Testis (tissue), 2 donors: Measurements from ENCODE around the gene EMP1.

ENCODE experiments used
- POLR2A ChIP-seq: fragments of 450-650 bp; IDR thresholded peaks from one replicate; pipeline ENCODE4 v1.6.1; 2017; ENCODE audit warnings: antibody characterized with exemption, mild to moderate bottlenecking, moderate library complexity
- TF ChIP-seq, protein P1 (sequence below), 3 experiments: fragments of 450-650 bp in 2 of 3; fragments of 200-600 bp in 1 of 3; sonication (generic) in 1 of 3; IDR thresholded peaks; one replicate each; pipeline ENCODE4 v1.5.1; 2016 to 2019; ENCODE audit warnings: antibody characterized with exemption in 3 of 3, mild to moderate bottlenecking in 2 of 3, moderate library complexity in 1 of 3

DNA sequence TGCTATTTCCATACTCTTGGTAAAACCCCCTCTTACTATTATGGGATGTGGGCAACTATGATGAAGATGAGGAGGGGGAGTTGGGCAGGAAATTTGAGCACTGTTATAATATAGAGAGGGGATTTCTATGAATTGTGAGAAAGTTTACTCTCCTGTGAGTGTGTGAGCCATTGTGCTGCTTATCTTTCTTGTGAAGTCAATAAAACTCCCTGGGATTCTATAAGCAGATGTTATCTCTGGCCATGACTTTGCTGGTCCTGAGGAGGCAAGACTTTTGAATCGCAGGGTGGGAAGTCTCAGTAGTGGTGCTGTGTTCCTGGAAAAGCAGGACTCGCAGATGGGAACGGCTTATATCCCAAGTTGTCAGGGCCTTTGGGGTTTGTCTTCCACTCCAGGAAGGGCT is 62.2 kb downstream of the EMP1 start:
- no peak for TF ChIP-seq POLR2A
- TF ChIP-seq, protein P1, sequence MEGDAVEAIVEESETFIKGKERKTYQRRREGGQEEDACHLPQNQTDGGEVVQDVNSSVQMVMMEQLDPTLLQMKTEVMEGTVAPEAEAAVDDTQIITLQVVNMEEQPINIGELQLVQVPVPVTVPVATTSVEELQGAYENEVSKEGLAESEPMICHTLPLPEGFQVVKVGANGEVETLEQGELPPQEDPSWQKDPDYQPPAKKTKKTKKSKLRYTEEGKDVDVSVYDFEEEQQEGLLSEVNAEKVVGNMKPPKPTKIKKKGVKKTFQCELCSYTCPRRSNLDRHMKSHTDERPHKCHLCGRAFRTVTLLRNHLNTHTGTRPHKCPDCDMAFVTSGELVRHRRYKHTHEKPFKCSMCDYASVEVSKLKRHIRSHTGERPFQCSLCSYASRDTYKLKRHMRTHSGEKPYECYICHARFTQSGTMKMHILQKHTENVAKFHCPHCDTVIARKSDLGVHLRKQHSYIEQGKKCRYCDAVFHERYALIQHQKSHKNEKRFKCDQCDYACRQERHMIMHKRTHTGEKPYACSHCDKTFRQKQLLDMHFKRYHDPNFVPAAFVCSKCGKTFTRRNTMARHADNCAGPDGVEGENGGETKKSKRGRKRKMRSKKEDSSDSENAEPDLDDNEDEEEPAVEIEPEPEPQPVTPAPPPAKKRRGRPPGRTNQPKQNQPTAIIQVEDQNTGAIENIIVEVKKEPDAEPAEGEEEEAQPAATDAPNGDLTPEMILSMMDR (IDR thresholded peaks at IDR 0.05): no peak
